Keratinocyte (primary cell): ENCODE results near the gene CLSTN2.

ENCODE experiments used
- EZH2 ChIP-seq: IDR thresholded peaks from one replicate; pipeline ENCODE4 v1.6.1; 2012; ENCODE audit warnings: inconsistent platforms, mild to moderate bottlenecking, low read length, moderate library complexity
- TF ChIP-seq, protein P1 (sequence below), 3 experiments: IDR thresholded peaks in 1 of 3; conservative IDR thresholded peaks in 1 of 3; optimal IDR thresholded peaks in 1 of 3; 2 replicates in 2 of 3; 3 replicates in 1 of 3; pipeline versions ENCODE3 to v1.5.1; 2011; ENCODE audit warnings: low read length in 3 of 3, mild to moderate bottlenecking in 3 of 3, moderate library complexity in 2 of 3, control low read depth in 1 of 3, inconsistent platforms in 1 of 3; ENCODE audit not compliant: insufficient read depth in 2 of 3; ENCODE audit errors: extremely low read depth in 1 of 3

DNA sequence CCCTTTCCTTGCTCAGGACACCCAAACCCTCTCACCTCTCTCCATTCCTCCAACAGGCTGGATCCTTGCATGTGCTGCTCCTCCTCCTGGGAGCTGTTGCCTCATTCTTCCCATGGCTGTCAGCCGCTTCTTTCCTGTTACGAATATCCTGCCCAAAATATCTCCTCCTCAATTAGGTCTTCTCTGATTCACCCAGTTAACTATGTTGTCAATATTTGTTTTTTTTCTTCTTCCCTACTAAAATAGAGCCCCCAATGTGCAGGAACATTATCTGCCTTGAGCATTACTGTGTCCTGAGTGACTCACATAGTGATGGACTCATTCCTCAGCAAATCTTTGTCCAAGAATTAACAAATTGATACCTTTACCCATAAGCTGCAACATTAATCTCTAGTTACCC is 357.2 kb downstream of the CLSTN2 start:
- TF ChIP-seq, protein P1, sequence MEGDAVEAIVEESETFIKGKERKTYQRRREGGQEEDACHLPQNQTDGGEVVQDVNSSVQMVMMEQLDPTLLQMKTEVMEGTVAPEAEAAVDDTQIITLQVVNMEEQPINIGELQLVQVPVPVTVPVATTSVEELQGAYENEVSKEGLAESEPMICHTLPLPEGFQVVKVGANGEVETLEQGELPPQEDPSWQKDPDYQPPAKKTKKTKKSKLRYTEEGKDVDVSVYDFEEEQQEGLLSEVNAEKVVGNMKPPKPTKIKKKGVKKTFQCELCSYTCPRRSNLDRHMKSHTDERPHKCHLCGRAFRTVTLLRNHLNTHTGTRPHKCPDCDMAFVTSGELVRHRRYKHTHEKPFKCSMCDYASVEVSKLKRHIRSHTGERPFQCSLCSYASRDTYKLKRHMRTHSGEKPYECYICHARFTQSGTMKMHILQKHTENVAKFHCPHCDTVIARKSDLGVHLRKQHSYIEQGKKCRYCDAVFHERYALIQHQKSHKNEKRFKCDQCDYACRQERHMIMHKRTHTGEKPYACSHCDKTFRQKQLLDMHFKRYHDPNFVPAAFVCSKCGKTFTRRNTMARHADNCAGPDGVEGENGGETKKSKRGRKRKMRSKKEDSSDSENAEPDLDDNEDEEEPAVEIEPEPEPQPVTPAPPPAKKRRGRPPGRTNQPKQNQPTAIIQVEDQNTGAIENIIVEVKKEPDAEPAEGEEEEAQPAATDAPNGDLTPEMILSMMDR (optimal IDR thresholded peaks at IDR 0.05 in 1 of 3, IDR thresholded peaks at IDR 0.05 in 1 of 3, conservative IDR thresholded peaks at IDR 0.05 in 1 of 3; ENCODE audit: extremely low read depth in 1 of 3, insufficient read depth in 2 of 3, low read length in 3 of 3) = no peak
- no peak for TF ChIP-seq EZH2
